GM23338 (cell line): ENCODE results near the gene SRGAP2C. TPM values are rescaled to one million over a fixed set of nuclear protein-coding genes. Genes with fewer than 3 reads are reported as not detected.
"Not testable (repeated sequence)": the region's sequence is repeated elsewhere in the genome, so short reads cannot be mapped to it uniquely, and the experiment has no call there.

Source experiments
- ATAC-seq: fragments of 200-7000 bp; cut with Tn5 transposase; 3 replicates; pipeline ENCODE4 v1.9.1; 2020
- DNase-seq: peaks from one replicate; pipeline ENCODE4 v3.0.0-alpha.2; 2015; ENCODE audit warnings: low spot score
- H2AFZ ChIP-seq: fragments of 200-600 bp; sonication (generic); 2 replicates; pipeline ENCODE4 v1.8.0; 2016; ENCODE audit warnings: antibody characterized with exemption, mild to moderate bottlenecking, moderate library complexity
- H3F3A ChIP-seq: fragments of 200-600 bp; sonication (generic); replicated peaks from 2 replicates; pipeline ENCODE4 v1.8.0; 2017; ENCODE audit warnings: antibody characterized with exemption, mixed run types, low read depth
- H3K27ac ChIP-seq: fragments of 200-600 bp; sonication (generic); 2 replicates; pipeline ENCODE4 v1.6.1; 2016; ENCODE audit warnings: low read depth
- H3K27me3 ChIP-seq: fragments of 200-600 bp; sonication (generic); 2 replicates; pipeline ENCODE4 v1.8.0; 2016; ENCODE audit warnings: mild to moderate bottlenecking, mixed run types, moderate library complexity; ENCODE audit not compliant: insufficient read depth
- H3K36me3 ChIP-seq: fragments of 200-600 bp; sonication (generic); 2 replicates; pipeline ENCODE4 v1.8.0; 2016; ENCODE audit warnings: mild to moderate bottlenecking; ENCODE audit not compliant: insufficient read depth
- H3K4me1 ChIP-seq: fragments of 200-600 bp; sonication (generic); 2 replicates; pipeline ENCODE4 v1.8.0; 2016; ENCODE audit warnings: mild to moderate bottlenecking, moderate library complexity; ENCODE audit not compliant: insufficient read depth
- H3K4me2 ChIP-seq: fragments of 200-600 bp; sonication (generic); 2 replicates; pipeline ENCODE4 v1.7.1; 2017; ENCODE audit warnings: mixed run types
- H3K4me3 ChIP-seq: fragments of 200-600 bp; sonication (generic); 2 replicates; pipeline ENCODE4 v1.6.1; 2016; ENCODE audit warnings: mixed run types
- H3K79me2 ChIP-seq: fragments of 200-600 bp; sonication (generic); replicated peaks from 2 replicates; pipeline ENCODE4 v1.8.0; 2017; ENCODE audit warnings: mild to moderate bottlenecking; ENCODE audit not compliant: insufficient read depth
- H3K9me2 ChIP-seq: fragments of 200-600 bp; sonication (generic); 2 replicates; pipeline ENCODE4 v1.8.0; 2017; ENCODE audit not compliant: insufficient read depth
- H4K20me1 ChIP-seq: fragments of 200-600 bp; sonication (generic); replicated peaks from 2 replicates; pipeline ENCODE4 v1.8.0; 2017; ENCODE audit warnings: mild to moderate bottlenecking; ENCODE audit not compliant: insufficient read depth
- H3K27ac Mint-ChIP-seq: 2 replicates; pipeline ENCODE4 v1.8.0; 2020; ENCODE audit warnings: inconsistent platforms, mild to moderate bottlenecking, moderate library complexity, mixed read lengths
- H3K27me3 Mint-ChIP-seq: 3 replicates; pipeline ENCODE4 v1.8.0; 2022; ENCODE audit warnings: low read depth, mild to moderate bottlenecking, moderate library complexity, mixed read lengths, inconsistent platforms; ENCODE audit not compliant: insufficient read depth, poor library complexity
- H3K36me3 Mint-ChIP-seq: 3 replicates; pipeline ENCODE4 v1.8.0; 2021; ENCODE audit warnings: low read depth, mild to moderate bottlenecking, inconsistent platforms, moderate library complexity, mixed read lengths
- H3K4me1 Mint-ChIP-seq: 3 replicates; pipeline ENCODE4 v1.8.0; 2020; ENCODE audit warnings: mild to moderate bottlenecking, inconsistent platforms, mixed read lengths
- H3K4me3 Mint-ChIP-seq: 3 replicates; pipeline ENCODE4 v1.8.0; 2021; ENCODE audit warnings: moderate library complexity, mild to moderate bottlenecking, inconsistent platforms, mixed read lengths
- H3K9me3 Mint-ChIP-seq: 3 replicates; pipeline ENCODE4 v1.8.0; 2020; ENCODE audit warnings: moderate library complexity, mild to moderate bottlenecking, inconsistent platforms, mixed read lengths
- polyA plus RNA-seq: library from polyadenylated mRNA; unstranded; fragments of >200 nt; fragmentation: Nextera tagmentation; extraction: Ambion mirVana; gene quantifications from 2 replicates; pipeline ENCODE4 v1.2.1, GENCODE V29; 2016
- total RNA-seq: library from RNA; depleted of rRNA; stranded (reverse); fragments of >200 nt; shearing (Covaris generic); gene quantifications from 2 replicates; pipeline ENCODE4 v1.2.3, GENCODE V29; 2014

Gene SRGAP2C
- total and polyA plus RNA-seq, 2 experiments from 2014 or later, result 18.0 to 20.4 TPM

DNA sequence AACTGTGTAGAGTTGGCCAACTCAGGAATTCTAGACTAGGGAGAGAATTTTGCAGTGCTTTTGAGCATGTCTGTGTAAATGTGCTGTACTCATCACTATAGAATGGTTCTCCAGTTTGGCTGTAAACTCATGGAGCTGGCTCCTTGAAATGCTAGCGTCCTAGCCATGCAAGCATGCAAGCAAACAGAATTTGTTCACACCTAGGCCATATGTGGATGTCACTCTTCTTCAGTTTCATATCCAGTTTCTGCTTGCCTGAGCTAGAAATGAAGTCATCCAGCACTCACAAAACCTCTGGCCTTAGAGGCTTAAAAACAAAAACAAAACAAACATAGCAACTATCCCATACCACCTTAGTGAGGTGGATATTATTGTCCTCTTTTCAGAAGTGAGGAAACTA is 37.0 kb downstream of the SRGAP2C start:
- not testable (repeated sequence) for H3K27me3 Mint-ChIP-seq, H3F3A ChIP-seq, H3K4me1 Mint-ChIP-seq, H4K20me1 ChIP-seq, H3K4me1 ChIP-seq, H3K36me3 Mint-ChIP-seq, H3K27ac ChIP-seq, H3K4me2 ChIP-seq, H3K36me3 ChIP-seq, H3K4me3 ChIP-seq, H2AFZ ChIP-seq, H3K79me2 ChIP-seq, H3K9me2 ChIP-seq, DNase-seq, H3K4me3 Mint-ChIP-seq, H3K27ac Mint-ChIP-seq, H3K9me3 Mint-ChIP-seq, ATAC-seq, H3K27me3 ChIP-seq

DNA sequence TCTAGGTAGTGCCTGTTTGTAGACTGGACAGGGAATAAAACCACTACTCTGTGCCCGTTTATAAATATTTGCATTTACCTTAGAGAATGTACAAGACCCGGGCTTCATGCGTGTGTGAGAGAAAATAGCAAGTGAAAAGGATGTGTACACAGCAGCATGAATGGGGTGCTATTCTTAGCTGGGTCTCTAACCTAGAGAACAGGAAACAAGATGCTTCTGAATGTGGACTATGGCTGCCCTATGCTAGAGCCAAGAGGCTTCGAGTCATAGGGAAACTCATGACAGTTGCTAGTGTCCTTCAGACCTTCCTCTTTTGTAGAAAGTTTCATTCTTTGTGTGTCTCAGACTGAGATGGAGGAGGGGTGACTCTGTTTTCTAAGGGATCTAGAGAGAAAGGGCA is 39.9 kb downstream of the SRGAP2C start:
- not testable (repeated sequence) for H4K20me1 ChIP-seq, H3K27ac Mint-ChIP-seq, H3K4me1 Mint-ChIP-seq, H3K4me1 ChIP-seq, DNase-seq, H3K36me3 Mint-ChIP-seq, H3K4me2 ChIP-seq, H3K4me3 ChIP-seq, H3K27me3 ChIP-seq, H2AFZ ChIP-seq, H3K9me2 ChIP-seq, H3K4me3 Mint-ChIP-seq, H3K27me3 Mint-ChIP-seq, H3F3A ChIP-seq, ATAC-seq, H3K36me3 ChIP-seq, H3K79me2 ChIP-seq, H3K27ac ChIP-seq, H3K9me3 Mint-ChIP-seq

- DNase-seq, H3K27ac Mint-ChIP-seq, H3K36me3 Mint-ChIP-seq, H3K9me2 ChIP-seq, H3K4me3 Mint-ChIP-seq, ATAC-seq, H3F3A ChIP-seq, H3K4me3 ChIP-seq, H3K27ac ChIP-seq, H3K27me3 ChIP-seq, H3K79me2 ChIP-seq, H3K9me3 Mint-ChIP-seq, H3K36me3 ChIP-seq, H4K20me1 ChIP-seq, H3K27me3 Mint-ChIP-seq, H3K4me1 Mint-ChIP-seq, H3K4me2 ChIP-seq, H3K4me1 ChIP-seq, H2AFZ ChIP-seq: not testable (repeated sequence)
These were observed 41.6 kb downstream of the SRGAP2C start for GRCh38 chr1:121226295-121226904.

- not testable (repeated sequence) for H3K79me2 ChIP-seq, H3K27me3 Mint-ChIP-seq, H3K4me2 ChIP-seq, H3K4me1 Mint-ChIP-seq, DNase-seq, H3K27ac Mint-ChIP-seq, H3F3A ChIP-seq, H3K4me3 ChIP-seq, H3K27ac ChIP-seq, H3K9me2 ChIP-seq, H3K27me3 ChIP-seq, H3K9me3 Mint-ChIP-seq, H3K4me3 Mint-ChIP-seq, H3K36me3 Mint-ChIP-seq, H2AFZ ChIP-seq, ATAC-seq, H3K36me3 ChIP-seq, H4K20me1 ChIP-seq, H3K4me1 ChIP-seq
These were observed 42.1 kb downstream of the SRGAP2C start for GRCh38 chr1:121226925-121227324.

- H3K4me1 Mint-ChIP-seq, result not testable (repeated sequence)
These were observed 43.0 kb downstream of the SRGAP2C start for GRCh38 chr1:121227544-121228330.

GRCh38 chr1:121230636-121231035 is 45.9 kb downstream of the SRGAP2C start:
- not testable (repeated sequence) for ATAC-seq, H3K36me3 Mint-ChIP-seq, H3K4me3 Mint-ChIP-seq, H3K36me3 ChIP-seq, H3K27ac ChIP-seq, H3F3A ChIP-seq, H3K4me1 ChIP-seq, H3K27me3 ChIP-seq, H3K27ac Mint-ChIP-seq, H3K4me2 ChIP-seq, H3K4me3 ChIP-seq, DNase-seq, H3K9me2 ChIP-seq, H3K4me1 Mint-ChIP-seq, H2AFZ ChIP-seq, H3K27me3 Mint-ChIP-seq, H3K9me3 Mint-ChIP-seq, H3K79me2 ChIP-seq, H4K20me1 ChIP-seq

More at GRCh38 chr1:121227544-121228330, 43.0 kb downstream of the SRGAP2C start:
- not testable (repeated sequence) for H3K4me1 ChIP-seq, H3K27me3 Mint-ChIP-seq, H3K27me3 ChIP-seq, H3K4me2 ChIP-seq, H3K4me3 Mint-ChIP-seq, H4K20me1 ChIP-seq, H3K9me3 Mint-ChIP-seq, H2AFZ ChIP-seq, H3F3A ChIP-seq, H3K36me3 ChIP-seq, ATAC-seq, H3K4me3 ChIP-seq, H3K9me2 ChIP-seq, H3K79me2 ChIP-seq, H3K27ac Mint-ChIP-seq, H3K36me3 Mint-ChIP-seq, DNase-seq, H3K27ac ChIP-seq
